Mammary epithelial cell (primary cell): ENCODE data around the gene BARHL1.

Experiments
- EZH2 ChIP-seq: IDR thresholded peaks from 2 replicates; pipeline ENCODE4 v1.6.1; 2012; ENCODE audit warnings: low read length, inconsistent platforms, borderline replicate concordance
- TF ChIP-seq, protein P1 (sequence below), 2 donors: IDR thresholded peaks in 1 of 2; conservative IDR thresholded peaks in 1 of 2; 2 replicates each; pipeline ENCODE4 v1.5.1; 2011 to 2012; ENCODE audit warnings: inconsistent platforms in 2 of 2, low read length in 2 of 2, mild to moderate bottlenecking in 2 of 2, control low read depth in 1 of 2, low read depth in 1 of 2; ENCODE audit not compliant: insufficient read depth in 1 of 2; ENCODE audit errors: extremely low read depth in 1 of 2

DNA sequence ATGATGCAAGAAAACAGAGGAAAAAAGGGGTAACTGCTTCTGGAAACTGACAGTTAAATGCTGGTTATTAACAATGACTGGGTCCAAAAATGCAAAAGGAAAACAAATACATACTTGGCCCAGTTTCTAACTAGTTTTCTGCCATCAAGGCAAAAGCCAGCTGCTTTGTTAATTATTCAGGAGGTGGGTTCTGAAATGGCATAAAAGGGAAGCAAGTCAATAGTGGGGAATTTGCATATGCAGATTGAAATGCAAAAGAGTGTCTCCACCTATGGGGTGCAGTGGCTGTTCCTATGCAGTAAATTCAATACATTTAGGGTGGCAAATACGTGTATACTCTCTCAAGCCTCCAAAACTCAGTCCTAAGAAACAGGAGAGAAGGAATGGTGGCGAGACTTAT lies 33.4 kb downstream of the BARHL1 start:
- TF ChIP-seq, protein P1, sequence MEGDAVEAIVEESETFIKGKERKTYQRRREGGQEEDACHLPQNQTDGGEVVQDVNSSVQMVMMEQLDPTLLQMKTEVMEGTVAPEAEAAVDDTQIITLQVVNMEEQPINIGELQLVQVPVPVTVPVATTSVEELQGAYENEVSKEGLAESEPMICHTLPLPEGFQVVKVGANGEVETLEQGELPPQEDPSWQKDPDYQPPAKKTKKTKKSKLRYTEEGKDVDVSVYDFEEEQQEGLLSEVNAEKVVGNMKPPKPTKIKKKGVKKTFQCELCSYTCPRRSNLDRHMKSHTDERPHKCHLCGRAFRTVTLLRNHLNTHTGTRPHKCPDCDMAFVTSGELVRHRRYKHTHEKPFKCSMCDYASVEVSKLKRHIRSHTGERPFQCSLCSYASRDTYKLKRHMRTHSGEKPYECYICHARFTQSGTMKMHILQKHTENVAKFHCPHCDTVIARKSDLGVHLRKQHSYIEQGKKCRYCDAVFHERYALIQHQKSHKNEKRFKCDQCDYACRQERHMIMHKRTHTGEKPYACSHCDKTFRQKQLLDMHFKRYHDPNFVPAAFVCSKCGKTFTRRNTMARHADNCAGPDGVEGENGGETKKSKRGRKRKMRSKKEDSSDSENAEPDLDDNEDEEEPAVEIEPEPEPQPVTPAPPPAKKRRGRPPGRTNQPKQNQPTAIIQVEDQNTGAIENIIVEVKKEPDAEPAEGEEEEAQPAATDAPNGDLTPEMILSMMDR (conservative IDR thresholded peaks at IDR 0.05 in 1 of 2, IDR thresholded peaks at IDR 0.05 in 1 of 2; ENCODE audit: extremely low read depth in 1 of 2, insufficient read depth in 1 of 2, low read depth in 1 of 2, low read length in 2 of 2), result no peak
- TF ChIP-seq EZH2, result no peak
